Endodermal cell (in vitro differentiated cells): ENCODE results near the gene CD2. TPM values are rescaled to one million over a fixed set of nuclear protein-coding genes. Genes with fewer than 3 reads are reported as not detected.
A peak's percentile ranks its signal among the peaks of the same experiment; 100 is the strongest.

Experiments
- DNase-seq: peaks from one replicate; pipeline ENCODE4 v3.0.0-alpha.2; 2017
- H3K27ac ChIP-seq: 2 replicates; pipeline ENCODE4 v1.5.1; 2013; ENCODE audit warnings: mild to moderate bottlenecking, low read depth, low read length, moderate library complexity
- H3K27me3 ChIP-seq: 2 replicates; pipeline ENCODE4 v1.6.1; 2013; ENCODE audit warnings: mild to moderate bottlenecking, low read length, moderate library complexity; ENCODE audit not compliant: insufficient read depth, control insufficient read depth, poor library complexity, severe bottlenecking
- H3K36me3 ChIP-seq: 2 replicates; pipeline ENCODE4 v1.7.0; 2013; ENCODE audit warnings: mild to moderate bottlenecking, low read length, moderate library complexity; ENCODE audit not compliant: control insufficient read depth, insufficient read depth
- H3K4me1 ChIP-seq: one replicate; pipeline ENCODE4 v1.7.0; 2013; ENCODE audit warnings: low read length; ENCODE audit not compliant: control insufficient read depth, insufficient read depth
- H3K4me3 ChIP-seq: 2 replicates; pipeline ENCODE4 v1.5.1; 2013; ENCODE audit warnings: mild to moderate bottlenecking, low read length, moderate library complexity
- H3K9ac ChIP-seq: 2 replicates; pipeline ENCODE4 v1.6.1; 2013; ENCODE audit warnings: mild to moderate bottlenecking, low read length, moderate library complexity; ENCODE audit not compliant: poor library complexity, severe bottlenecking; ENCODE audit errors: extremely low read depth
- H3K9me3 ChIP-seq: 2 replicates; pipeline ENCODE4 v1.6.1; 2013; ENCODE audit warnings: mild to moderate bottlenecking, low read length, moderate library complexity; ENCODE audit not compliant: control insufficient read depth
- H3K27ac Mint-ChIP-seq: 2 replicates; pipeline ENCODE4 v1.8.0; 2020; ENCODE audit warnings: mixed read lengths
- H3K27me3 Mint-ChIP-seq: 2 replicates; pipeline ENCODE4 v1.8.0; 2021; ENCODE audit warnings: mild to moderate bottlenecking, mixed read lengths; ENCODE audit not compliant: insufficient read depth
- H3K36me3 Mint-ChIP-seq: 2 replicates; pipeline ENCODE4 v1.8.0; 2020; ENCODE audit warnings: low read depth, mixed read lengths
- H3K4me1 Mint-ChIP-seq: 2 replicates; pipeline ENCODE4 v1.8.0; 2020; ENCODE audit warnings: mixed read lengths
- H3K4me3 Mint-ChIP-seq: 2 replicates; pipeline ENCODE4 v1.8.0; 2020; ENCODE audit warnings: mild to moderate bottlenecking, moderate library complexity, mixed read lengths
- H3K9me3 Mint-ChIP-seq: 2 replicates; pipeline ENCODE4 v1.8.0; 2020; ENCODE audit warnings: mild to moderate bottlenecking, mixed read lengths
- WGBS, 2 experiments: methylation state at CpG; one replicate each; pipeline versions ENCODE4 v1.1.5 to v1.1.7; 2013; ENCODE audit warnings: missing lambda C conversion rate in 2 of 2, mixed read lengths in 1 of 2; ENCODE audit not compliant: insufficient coverage in 1 of 2, insufficient read length in 1 of 2; 5-methylcytosine and 5-hydroxymethylcytosine counted together
- total RNA-seq, 2 donors: library from RNA; stranded (reverse); fragmentation: NEBNext Ultra II Directional in 1 of 2; extraction: Animal tissue kit (Norgen Biotek cat#: 25700) in 1 of 2; gene quantifications; 2 replicates in 1 of 2; 3 replicates in 1 of 2; pipeline ENCODE4 v1.2.1, GENCODE V29; 2021
- TF ChIP-seq, protein P1 (sequence below): fragments of 200-600 bp; sonication (generic); conservative IDR thresholded peaks from 2 replicates; pipeline ENCODE4 v1.5.0; 2021; ENCODE audit warnings: antibody characterized with exemption, mild to moderate bottlenecking

The CD2 gene
- total RNA-seq, 2 donors from 2014 or later, result not detected

DNA sequence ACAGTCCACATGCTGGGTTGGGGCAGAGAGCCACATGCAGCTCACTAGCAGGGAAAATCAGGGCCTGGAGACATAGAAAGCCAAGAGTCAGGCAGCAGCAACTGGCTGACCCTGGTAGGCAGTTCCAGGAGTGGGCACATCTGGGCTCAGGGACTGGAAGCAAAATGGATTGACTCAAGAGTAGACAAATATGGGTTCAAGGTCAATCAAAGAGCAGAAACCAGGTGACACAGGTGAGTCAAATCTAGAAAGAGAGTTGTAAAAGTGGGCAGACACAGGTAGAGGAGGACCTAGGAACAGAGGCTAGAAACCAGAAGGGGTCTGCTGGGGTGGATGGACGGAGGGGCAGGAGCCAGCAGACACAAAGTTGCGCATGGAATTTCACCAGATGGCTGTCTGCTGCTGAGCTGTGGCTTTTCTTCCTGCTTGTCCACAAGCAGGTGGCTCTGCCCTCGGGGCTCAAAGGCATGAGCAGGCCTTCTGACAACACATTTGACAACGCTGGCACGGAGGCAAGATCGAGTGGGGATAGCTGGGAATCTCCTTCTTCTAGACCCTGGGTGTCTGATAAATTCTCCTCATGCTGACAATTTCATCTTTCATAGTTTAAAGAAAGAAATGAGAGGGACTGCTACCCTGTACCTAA lies 45.9 kb upstream of the CD2 start:
- TF ChIP-seq, protein P1, sequence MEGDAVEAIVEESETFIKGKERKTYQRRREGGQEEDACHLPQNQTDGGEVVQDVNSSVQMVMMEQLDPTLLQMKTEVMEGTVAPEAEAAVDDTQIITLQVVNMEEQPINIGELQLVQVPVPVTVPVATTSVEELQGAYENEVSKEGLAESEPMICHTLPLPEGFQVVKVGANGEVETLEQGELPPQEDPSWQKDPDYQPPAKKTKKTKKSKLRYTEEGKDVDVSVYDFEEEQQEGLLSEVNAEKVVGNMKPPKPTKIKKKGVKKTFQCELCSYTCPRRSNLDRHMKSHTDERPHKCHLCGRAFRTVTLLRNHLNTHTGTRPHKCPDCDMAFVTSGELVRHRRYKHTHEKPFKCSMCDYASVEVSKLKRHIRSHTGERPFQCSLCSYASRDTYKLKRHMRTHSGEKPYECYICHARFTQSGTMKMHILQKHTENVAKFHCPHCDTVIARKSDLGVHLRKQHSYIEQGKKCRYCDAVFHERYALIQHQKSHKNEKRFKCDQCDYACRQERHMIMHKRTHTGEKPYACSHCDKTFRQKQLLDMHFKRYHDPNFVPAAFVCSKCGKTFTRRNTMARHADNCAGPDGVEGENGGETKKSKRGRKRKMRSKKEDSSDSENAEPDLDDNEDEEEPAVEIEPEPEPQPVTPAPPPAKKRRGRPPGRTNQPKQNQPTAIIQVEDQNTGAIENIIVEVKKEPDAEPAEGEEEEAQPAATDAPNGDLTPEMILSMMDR, result no peak
- Mint-ChIP-seq H3K27ac (no peak overlapping the region), H3K4me1 (peaks cover 11% of the 10 kb centered on the region), H3K4me3 (no peak overlapping the region), H3K36me3 (no peaks in the 10 kb centered on the region), H3K27me3 (no peaks in the 10 kb centered on the region), H3K9me3 (peaks cover 9% of the 10 kb centered on the region)
- 91 to 92% methylated on average over 6 of the region's 6 CpGs for WGBS, 2 experiments
- no peak overlapping the region for H3K4me3 ChIP-seq
- H3K4me1 ChIP-seq, result no peaks in the 10 kb centered on the region
- H3K9ac ChIP-seq, result no peak overlapping the region
- H3K36me3 ChIP-seq, result no peaks in the 10 kb centered on the region
- H3K27me3 ChIP-seq, result no peaks in the 10 kb centered on the region
- peak; percentile 17 for DNase-seq
- no peak overlapping the region for H3K27ac ChIP-seq
- H3K9me3 ChIP-seq, result peaks cover 6% of the 10 kb centered on the region

DNA sequence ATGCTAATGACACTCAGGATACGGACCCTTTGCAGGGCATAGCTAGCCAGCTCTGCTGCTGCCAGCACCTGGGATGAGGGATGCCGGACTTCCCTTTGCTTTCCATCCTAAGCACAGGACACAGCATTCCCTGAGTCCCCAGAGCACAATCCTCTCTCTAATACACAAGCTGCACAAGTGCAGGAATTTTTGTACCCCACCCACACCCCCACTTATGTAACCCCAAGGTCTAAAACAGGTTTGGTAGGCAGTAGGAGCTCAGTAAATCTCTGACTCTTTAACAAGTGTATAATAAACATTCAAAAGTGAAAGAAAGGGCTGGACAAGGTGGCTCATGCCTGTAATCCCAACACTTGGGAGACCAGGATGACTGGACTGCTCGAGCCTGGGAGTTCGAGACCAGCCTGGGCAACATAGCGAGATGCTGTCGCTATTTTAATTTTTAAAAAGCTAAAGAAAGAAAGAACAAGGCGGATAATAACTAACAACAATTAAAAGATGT lies 44.5 kb upstream of the CD2 start:
- Histone ChIP-seq H3K9me3 (peaks cover 6% of the 10 kb centered on the region), H3K27me3 (no peaks in the 10 kb centered on the region), H3K4me3 (no peak overlapping the region), H3K27ac (no peak overlapping the region), H3K4me1 (no peaks in the 10 kb centered on the region), H3K36me3 (no peaks in the 10 kb centered on the region), H3K9ac (no peak overlapping the region)
- no peaks in the 10 kb centered on the region for H3K36me3 Mint-ChIP-seq
- DNase-seq, result peak; percentile 14
- no peaks in the 10 kb centered on the region for H3K27me3 Mint-ChIP-seq
- TF ChIP-seq, protein P1, result no peak
- 95 to 96% methylated on average over 4 to 7 of the region's 7 CpGs for WGBS, 2 experiments
- peaks cover 9% of the 10 kb centered on the region for H3K9me3 Mint-ChIP-seq
- no peak overlapping the region for H3K4me3 Mint-ChIP-seq
- peaks cover 12% of the 10 kb centered on the region for H3K4me1 Mint-ChIP-seq
- no peak overlapping the region for H3K27ac Mint-ChIP-seq

DNA sequence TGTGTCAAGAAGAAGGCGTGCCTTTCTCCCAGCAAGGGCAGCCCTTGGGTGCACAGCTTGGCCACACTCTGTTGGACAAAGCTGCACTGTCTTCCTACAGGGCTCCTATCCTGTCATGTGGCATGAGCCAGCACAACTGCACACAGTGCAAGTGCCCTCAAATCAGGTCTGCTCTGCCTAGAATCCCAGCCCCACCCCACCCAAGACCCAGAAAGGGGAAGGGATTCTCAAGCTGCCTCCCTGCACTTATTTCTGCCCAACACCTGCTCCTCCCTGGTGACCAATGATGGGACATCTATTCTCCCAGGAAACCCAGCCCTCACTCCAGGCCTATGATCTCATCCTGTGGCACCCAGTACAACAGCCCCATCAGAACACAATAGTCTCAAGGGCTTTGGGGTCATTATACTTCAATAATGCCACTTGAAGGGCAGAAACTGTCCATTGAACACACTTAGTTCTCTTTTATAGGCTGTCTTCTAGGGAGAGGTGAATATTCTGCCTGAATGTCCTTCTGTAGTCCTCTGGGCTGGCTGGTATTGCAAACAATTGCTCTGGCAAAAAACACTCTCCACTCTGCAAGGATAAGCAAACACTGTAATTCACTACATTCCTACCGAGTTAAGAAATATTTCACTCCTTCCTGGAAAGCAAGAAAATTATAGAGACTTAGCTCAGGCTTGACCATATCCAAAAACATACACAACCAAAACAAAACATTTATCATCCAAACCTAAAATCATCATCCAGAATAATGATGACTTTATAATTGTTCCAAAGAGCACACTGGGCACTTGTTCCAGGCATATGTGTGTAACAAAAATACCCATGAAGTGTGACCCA lies 43.6 kb upstream of the CD2 start:
- DNase-seq, result peak; percentile 29
- Histone ChIP-seq H3K4me3 (no peak overlapping the region), H3K4me1 (no peaks in the 10 kb centered on the region), H3K27ac (no peak overlapping the region), H3K9me3 (peaks cover 6% of the 10 kb centered on the region), H3K27me3 (no peaks in the 10 kb centered on the region), H3K36me3 (no peaks in the 10 kb centered on the region), H3K9ac (no peak overlapping the region)
- no peak overlapping the region for H3K4me3 Mint-ChIP-seq
- no peaks in the 10 kb centered on the region for H3K36me3 Mint-ChIP-seq
- H3K27me3 Mint-ChIP-seq, result no peaks in the 10 kb centered on the region
- H3K9me3 Mint-ChIP-seq, result peaks cover 9% of the 10 kb centered on the region
- TF ChIP-seq, protein P1, result no peak
- H3K27ac Mint-ChIP-seq, result no peak overlapping the region
- WGBS, 2 experiments, result 78 to 95% methylated on average over 1 to 2 of the region's 2 CpGs
- H3K4me1 Mint-ChIP-seq, result peaks cover 12% of the 10 kb centered on the region
